Measurements from ENCODE around the gene C5orf63. TPM values are rescaled to one million over a fixed set of nuclear protein-coding genes. Genes with fewer than 3 reads are reported as not detected.
"Not testable (repeated sequence)": the region's sequence is repeated elsewhere in the genome, so short reads cannot be mapped to it uniquely, and the experiment has no call there.

The C5orf63 gene
- total RNA-seq, 1 donor from 2014 or later, result 1.5 TPM

DNA sequence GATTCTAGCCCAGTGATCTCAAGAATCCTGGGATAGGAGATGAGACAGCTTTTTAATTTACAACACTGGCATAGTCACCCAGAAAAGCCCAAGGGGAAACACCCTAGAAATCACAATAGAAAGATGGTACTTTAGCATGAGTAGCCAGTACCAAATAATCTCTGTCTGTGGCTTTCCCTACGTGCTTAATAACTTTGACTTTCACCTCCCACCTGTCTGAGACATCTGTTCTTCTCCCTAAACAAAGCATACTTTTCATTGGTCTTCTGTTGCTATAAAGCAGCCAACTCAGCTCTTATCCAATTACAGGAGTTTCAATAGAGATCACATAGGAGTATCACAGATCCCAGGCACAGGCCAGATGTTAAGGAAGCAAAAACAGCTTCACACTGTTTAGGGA lies 53.4 kb downstream of the C5orf63 start:
- no peaks in the 10 kb centered on the region for H4K20me1 ChIP-seq (ENCODE audit: low read depth)
- H3K36me3 Mint-ChIP-seq, result no peaks in the 10 kb centered on the region
- H3K9ac ChIP-seq, result no peak overlapping the region
- no peak overlapping the region for H3K4me2 ChIP-seq
- H3K4me1 ChIP-seq, result no peaks in the 10 kb centered on the region
- H3F3A ChIP-seq (ENCODE audit: low read depth), result no peaks in the 10 kb centered on the region
- TF ChIP-seq EZH2 (IDR thresholded peaks at IDR 0.05) (no peak), EZH2phosphoT487 (IDR thresholded peaks at IDR 0.05) (no peak)
- TF ChIP-seq, protein P1, sequence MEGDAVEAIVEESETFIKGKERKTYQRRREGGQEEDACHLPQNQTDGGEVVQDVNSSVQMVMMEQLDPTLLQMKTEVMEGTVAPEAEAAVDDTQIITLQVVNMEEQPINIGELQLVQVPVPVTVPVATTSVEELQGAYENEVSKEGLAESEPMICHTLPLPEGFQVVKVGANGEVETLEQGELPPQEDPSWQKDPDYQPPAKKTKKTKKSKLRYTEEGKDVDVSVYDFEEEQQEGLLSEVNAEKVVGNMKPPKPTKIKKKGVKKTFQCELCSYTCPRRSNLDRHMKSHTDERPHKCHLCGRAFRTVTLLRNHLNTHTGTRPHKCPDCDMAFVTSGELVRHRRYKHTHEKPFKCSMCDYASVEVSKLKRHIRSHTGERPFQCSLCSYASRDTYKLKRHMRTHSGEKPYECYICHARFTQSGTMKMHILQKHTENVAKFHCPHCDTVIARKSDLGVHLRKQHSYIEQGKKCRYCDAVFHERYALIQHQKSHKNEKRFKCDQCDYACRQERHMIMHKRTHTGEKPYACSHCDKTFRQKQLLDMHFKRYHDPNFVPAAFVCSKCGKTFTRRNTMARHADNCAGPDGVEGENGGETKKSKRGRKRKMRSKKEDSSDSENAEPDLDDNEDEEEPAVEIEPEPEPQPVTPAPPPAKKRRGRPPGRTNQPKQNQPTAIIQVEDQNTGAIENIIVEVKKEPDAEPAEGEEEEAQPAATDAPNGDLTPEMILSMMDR (IDR thresholded peaks at IDR 0.05), result no peak
- no peak for DNase-seq (ENCODE audit: low spot score)
- H3K79me2 ChIP-seq (ENCODE audit: low read depth), result no peaks in the 10 kb centered on the region
- no peaks in the 10 kb centered on the region for H3K27me3 ChIP-seq
- no peak overlapping the region for H3K27ac Mint-ChIP-seq
- no peaks in the 10 kb centered on the region for H3K27me3 Mint-ChIP-seq (ENCODE audit: insufficient read depth, low read depth)
- no peaks in the 10 kb centered on the region for H3K9me3 Mint-ChIP-seq
- H3K4me1 Mint-ChIP-seq, result peaks cover 3% of the 10 kb centered on the region
- H3K27ac ChIP-seq, result no peak overlapping the region
- no peaks in the 10 kb centered on the region for H3K36me3 ChIP-seq
- H2AFZ ChIP-seq (replicated peaks), result no peak overlapping the region
- no peak overlapping the region for H3K4me3 Mint-ChIP-seq
- H3K4me3 ChIP-seq, result no peak overlapping the region
- H3K9me3 ChIP-seq (ENCODE audit: low read depth), result no peaks in the 10 kb centered on the region

GRCh38 chr5:127016722-127017121 lies 56.6 kb downstream of the C5orf63 start:
- not testable (repeated sequence) for H3K27me3 Mint-ChIP-seq (ENCODE audit: insufficient read depth, low read depth); H3K4me2 ChIP-seq; H3K27me3 ChIP-seq; DNase-seq (ENCODE audit: low spot score); H4K20me1 ChIP-seq (ENCODE audit: low read depth); H3K27ac Mint-ChIP-seq; H3K9me3 Mint-ChIP-seq; H3K9ac ChIP-seq; H3K4me1 Mint-ChIP-seq; H3K9me3 ChIP-seq (ENCODE audit: low read depth); H3F3A ChIP-seq (ENCODE audit: low read depth); H3K4me1 ChIP-seq; H3K27ac ChIP-seq; H3K36me3 Mint-ChIP-seq; H3K4me3 ChIP-seq; H3K4me3 Mint-ChIP-seq; H3K79me2 ChIP-seq (ENCODE audit: low read depth); H2AFZ ChIP-seq (replicated peaks); H3K36me3 ChIP-seq

GRCh38 chr5:127015716-127016115 lies 57.6 kb downstream of the C5orf63 start:
- Histone ChIP-seq H3K4me1 (no peaks in the 10 kb centered on the region), H2AFZ (replicated peaks) (no peak overlapping the region), H3K79me2 (ENCODE audit: low read depth) (no peaks in the 10 kb centered on the region), H3K27ac (no peak overlapping the region), H3K4me2 (no peak overlapping the region), H3K36me3 (no peaks in the 10 kb centered on the region), H3K4me3 (no peak overlapping the region), H4K20me1 (ENCODE audit: low read depth) (no peaks in the 10 kb centered on the region), H3K9me3 (ENCODE audit: low read depth) (no peaks in the 10 kb centered on the region), H3F3A (ENCODE audit: low read depth) (no peaks in the 10 kb centered on the region), H3K27me3 (no peaks in the 10 kb centered on the region), H3K9ac (no peak overlapping the region)
- H3K27me3 Mint-ChIP-seq (ENCODE audit: insufficient read depth, low read depth), result no peaks in the 10 kb centered on the region
- no peaks in the 10 kb centered on the region for H3K9me3 Mint-ChIP-seq
- no peak for DNase-seq (ENCODE audit: low spot score)
- no peaks in the 10 kb centered on the region for H3K36me3 Mint-ChIP-seq
- no peak for TF ChIP-seq EZH2 (IDR thresholded peaks at IDR 0.05)
- TF ChIP-seq EZH2phosphoT487 (IDR thresholded peaks at IDR 0.05), result no peak
- TF ChIP-seq, protein P1 (IDR thresholded peaks at IDR 0.05), result no peak
- H3K27ac Mint-ChIP-seq, result no peak overlapping the region
- H3K4me1 Mint-ChIP-seq, result peaks cover 3% of the 10 kb centered on the region
- H3K4me3 Mint-ChIP-seq, result no peak overlapping the region

- H3K4me3 ChIP-seq, result no peak overlapping the region
- H3F3A ChIP-seq (ENCODE audit: low read depth), result no peaks in the 10 kb centered on the region
- DNase-seq (ENCODE audit: low spot score), result no peak
- Mint-ChIP-seq H3K9me3 (no peaks in the 10 kb centered on the region), H3K4me1 (no peaks in the 10 kb centered on the region), H3K27me3 (ENCODE audit: insufficient read depth, low read depth) (no peaks in the 10 kb centered on the region), H3K4me3 (no peak overlapping the region), H3K36me3 (no peaks in the 10 kb centered on the region), H3K27ac (no peak overlapping the region)
- H3K27ac ChIP-seq, result no peak overlapping the region
- H3K36me3 ChIP-seq, result no peaks in the 10 kb centered on the region
- no peaks in the 10 kb centered on the region for H3K9me3 ChIP-seq (ENCODE audit: low read depth)
- no peaks in the 10 kb centered on the region for H4K20me1 ChIP-seq (ENCODE audit: low read depth)
- no peaks in the 10 kb centered on the region for H3K4me1 ChIP-seq
- no peak overlapping the region for H3K4me2 ChIP-seq
- H3K79me2 ChIP-seq (ENCODE audit: low read depth), result no peaks in the 10 kb centered on the region
- no peak overlapping the region for H3K9ac ChIP-seq
- H3K27me3 ChIP-seq, result no peaks in the 10 kb centered on the region
- TF ChIP-seq EZH2phosphoT487 (IDR thresholded peaks at IDR 0.05), result no peak
- TF ChIP-seq, protein P1 (IDR thresholded peaks at IDR 0.05), result no peak
- TF ChIP-seq EZH2 (IDR thresholded peaks at IDR 0.05), result no peak
- no peak overlapping the region for H2AFZ ChIP-seq (replicated peaks)
Measured at GRCh38 chr5:127014573-127014972, 58.7 kb downstream of the C5orf63 start.

Measured in neural progenitor cell (in vitro differentiated cells).